Globus pallidus (tissue), 1 donor: ENCODE data around the gene SLC29A4.
"Not testable (repeated sequence)": the region's sequence is repeated elsewhere in the genome, so short reads cannot be mapped to it uniquely, and the experiment has no call there.

Experiments used
- DNase-seq: peaks from one replicate; pipeline ENCODE4 v3.0.0-alpha.2; 2015; ENCODE audit warnings: low spot score

SLC29A4 gene

GRCh38 chr7:5296611-5297226, 14.0 kb downstream of the SLC29A4 start:
- DNase-seq, result no peak

- DNase-seq, result no peak
Observed at GRCh38 chr7:5300366-5300765, 17.6 kb downstream of the SLC29A4 start.

- DNase-seq, result no peak
Observed at GRCh38 chr7:5302577-5302976, 19.8 kb downstream of the SLC29A4 start.

GRCh38 chr7:5303061-5303460, 20.3 kb downstream of the SLC29A4 start:
- no peak for DNase-seq

- no peak for DNase-seq
Observed at GRCh38 chr7:5303591-5304505, 21.1 kb downstream of the SLC29A4 start.

- not testable (repeated sequence) for DNase-seq
Observed at GRCh38 chr7:5305050-5305449, 22.3 kb downstream of the SLC29A4 start.

GRCh38 chr7:5307221-5308142, 24.7 kb downstream of the SLC29A4 start:
- DNase-seq, result not testable (repeated sequence)

- DNase-seq, result no peak
Observed at GRCh38 chr7:5309146-5309545, 26.4 kb downstream of the SLC29A4 start.

- no peak for DNase-seq
Observed at GRCh38 chr7:5310822-5311405, 28.2 kb downstream of the SLC29A4 start.

GRCh38 chr7:5312276-5313070, 29.7 kb downstream of the SLC29A4 start:
- DNase-seq, result not testable (repeated sequence)

GRCh38 chr7:5313076-5313885, 30.5 kb downstream of the SLC29A4 start:
- DNase-seq, result not testable (repeated sequence)

- DNase-seq, result no peak
Observed at GRCh38 chr7:5314864-5315263, 32.1 kb downstream of the SLC29A4 start.

GRCh38 chr7:5315761-5316160, 33.0 kb downstream of the SLC29A4 start:
- no peak for DNase-seq

- DNase-seq, result not testable (repeated sequence)
Observed at GRCh38 chr7:5318613-5319012, 35.9 kb downstream of the SLC29A4 start.

- no peak for DNase-seq
Observed at GRCh38 chr7:5320391-5320790, 37.6 kb downstream of the SLC29A4 start.

- no peak for DNase-seq
Observed at GRCh38 chr7:5320802-5321396, 38.2 kb downstream of the SLC29A4 start.

- DNase-seq, result no peak
Observed at GRCh38 chr7:5322621-5323410, 40.1 kb downstream of the SLC29A4 start.

GRCh38 chr7:5323800-5324781, 41.3 kb downstream of the SLC29A4 start:
- not testable (repeated sequence) for DNase-seq
